ENCODE data around the gene MMAB. TPM values are rescaled to one million over a fixed set of nuclear protein-coding genes. Genes with fewer than 3 reads are reported as not detected.

MMAB gene
- total and polyA plus RNA-seq, 3 experiments from 2014 or later = 15.7 to 44.2 (median 38.5) TPM

DNA sequence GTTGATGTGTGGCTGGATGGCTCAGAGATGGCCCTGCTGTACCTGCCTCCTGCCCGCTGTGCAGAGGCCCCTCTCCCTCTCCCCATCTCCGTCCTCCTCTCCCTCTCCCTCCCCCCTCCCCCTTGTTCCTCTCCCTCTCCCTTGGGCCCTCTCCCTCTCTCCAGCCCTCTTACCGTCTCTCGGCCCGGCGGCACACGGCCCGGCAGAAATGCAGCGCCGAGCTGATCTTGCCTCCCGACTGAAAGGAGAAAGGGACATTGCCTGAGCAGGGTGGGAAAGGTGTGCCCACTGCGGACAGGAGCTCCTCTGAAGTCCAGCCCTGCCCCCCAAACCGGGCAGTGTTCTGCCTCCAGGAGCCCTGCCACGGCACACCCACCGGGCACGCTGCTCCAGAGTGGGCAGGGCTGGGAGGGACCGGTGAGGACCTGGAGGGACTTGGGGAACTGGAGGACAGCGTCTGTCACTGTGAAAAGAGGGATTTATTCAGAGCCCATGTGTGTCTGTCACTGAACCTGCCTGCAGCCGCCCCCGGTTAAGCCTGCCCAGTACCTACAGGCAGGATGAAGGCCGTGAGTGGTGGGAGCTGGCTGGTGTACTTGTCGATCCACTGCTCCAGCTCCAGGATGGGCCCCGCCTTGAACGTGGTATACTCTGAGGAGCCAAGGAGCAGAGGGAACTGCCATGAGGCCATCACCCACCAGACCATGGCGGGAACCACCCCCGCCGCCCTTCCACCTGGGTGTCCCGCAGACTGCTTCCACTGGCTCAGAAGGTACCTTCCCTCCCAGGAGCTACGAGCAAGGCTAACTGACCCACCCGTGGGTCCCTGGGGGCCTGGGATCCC is 12.2 kb downstream of the MMAB start:
- Mint-ChIP-seq H3K27ac (no peak overlapping the region), H3K36me3 (peaks cover 8 to 36% (median 9%) of the 10 kb centered on the region in 3 donors), H3K9me3 (peaks cover 0 to 4% (median 0%) of the 10 kb centered on the region in 5 donors), H3K4me3 (no peak overlapping the region), H3K4me1 (no peaks in the 10 kb centered on the region), H3K27me3 (no peaks in the 10 kb centered on the region)
- no peak overlapping the region for H3K27ac ChIP-seq (ENCODE audit: low read depth, low read length)
- H3K9me3 ChIP-seq (ENCODE audit: low read length) = no peaks in the 10 kb centered on the region
- no peaks in the 10 kb centered on the region for H3K27me3 ChIP-seq (ENCODE audit: insufficient read depth, low read length, poor library complexity, severe bottlenecking)
- no peaks in the 10 kb centered on the region for H3K4me1 ChIP-seq (ENCODE audit: insufficient read depth, low read length)
- H3K36me3 ChIP-seq (ENCODE audit: insufficient read depth, low read length) = peaks cover 16% of the 10 kb centered on the region
- ChIA-PET CTCF (interaction anchor here (0.6 kb wide), 1 partner anchor 584 kb away, joined by 4 read pairs; no protein-coding TSS in a partner anchor), POLR2A (no interaction called here)
- no peak overlapping the region for H3K4me3 ChIP-seq (ENCODE audit: low read length)
- DNase-seq = no peak

DNA sequence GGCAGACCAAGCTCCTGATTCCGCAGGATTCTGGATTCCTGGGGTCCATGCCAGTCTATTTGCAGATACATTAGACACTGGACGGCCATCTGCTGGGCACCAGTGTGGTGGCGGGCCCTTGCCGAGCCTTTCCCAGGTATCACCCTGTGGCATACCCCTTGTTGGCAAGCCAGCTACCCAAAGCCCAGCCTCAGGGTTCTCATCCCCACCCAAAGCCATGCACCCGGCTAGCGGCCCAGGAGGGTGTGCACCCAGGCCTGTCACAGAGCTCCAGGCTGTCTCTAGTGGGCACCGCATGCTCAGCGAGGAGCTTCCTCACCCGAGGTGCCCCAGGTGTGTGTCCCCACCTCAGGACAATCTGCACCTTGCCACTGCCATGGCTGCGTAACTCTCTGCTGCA is 13.7 kb downstream of the MMAB start:
- POLR2A ChIA-PET = no interaction called here

DNA sequence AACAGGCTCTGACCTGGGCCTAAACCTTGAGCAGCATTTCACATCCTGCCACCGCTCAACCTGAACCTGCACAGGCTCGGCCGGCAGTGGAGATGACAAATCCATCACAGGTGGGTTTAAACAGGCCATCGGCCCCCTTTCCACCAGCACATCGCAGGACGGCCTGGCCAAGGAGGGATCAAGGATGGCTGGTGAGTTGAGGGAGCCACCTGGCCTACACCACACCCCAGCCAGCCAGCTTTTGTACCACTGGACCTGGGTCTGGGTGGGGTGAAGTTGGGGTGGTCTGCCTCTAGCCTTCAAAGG is 14.2 kb downstream of the MMAB start:
- Mint-ChIP-seq H3K27me3 (no peaks in the 10 kb centered on the region), H3K36me3 (peaks cover 4 to 20% (median 9%) of the 10 kb centered on the region in 3 donors), H3K27ac (peak overlapping the region in 1 of 8 donors; percentile 29), H3K9me3 (peaks cover 0 to 4% (median 0%) of the 10 kb centered on the region in 5 donors), H3K4me3 (no peak overlapping the region), H3K4me1 (no peaks in the 10 kb centered on the region)
- ChIA-PET CTCF (no interaction called here), POLR2A (no interaction called here)
- Histone ChIP-seq H3K27ac (ENCODE audit: low read depth, low read length) (no peak overlapping the region), H3K4me1 (ENCODE audit: insufficient read depth, low read length) (no peaks in the 10 kb centered on the region), H3K36me3 (ENCODE audit: insufficient read depth, low read length) (peaks cover 11% of the 10 kb centered on the region), H3K9me3 (ENCODE audit: low read length) (no peaks in the 10 kb centered on the region), H3K4me3 (ENCODE audit: low read length) (no peak overlapping the region), H3K27me3 (ENCODE audit: insufficient read depth, low read length, poor library complexity, severe bottlenecking) (no peaks in the 10 kb centered on the region)
- DNase-seq = no peak

More for the DNA sequence above, 13.7 kb downstream of the MMAB start:
- no peaks in the 10 kb centered on the region for H3K9me3 ChIP-seq (ENCODE audit: low read length)
- H3K4me3 ChIP-seq (ENCODE audit: low read length) = no peak overlapping the region
- no peaks in the 10 kb centered on the region for H3K27me3 Mint-ChIP-seq
- no peaks in the 10 kb centered on the region for H3K27me3 ChIP-seq (ENCODE audit: insufficient read depth, low read length, poor library complexity, severe bottlenecking)
- H3K4me1 Mint-ChIP-seq = no peaks in the 10 kb centered on the region
- peaks cover 4 to 21% (median 9%) of the 10 kb centered on the region in 3 donors for H3K36me3 Mint-ChIP-seq
- peaks cover 11% of the 10 kb centered on the region for H3K36me3 ChIP-seq (ENCODE audit: insufficient read depth, low read length)
- H3K4me3 Mint-ChIP-seq = no peak overlapping the region
- H3K4me1 ChIP-seq (ENCODE audit: insufficient read depth, low read length) = no peaks in the 10 kb centered on the region
- no peak overlapping the region for H3K27ac ChIP-seq (ENCODE audit: low read depth, low read length)
- H3K9me3 Mint-ChIP-seq = peaks cover 0 to 4% (median 0%) of the 10 kb centered on the region in 5 donors
- no peak overlapping the region for H3K27ac Mint-ChIP-seq
- CTCF ChIA-PET = interaction anchor here (0.9 kb wide), 1 partner anchor 41 kb away, joined by 3 read pairs; no protein-coding TSS in a partner anchor
- no peak for DNase-seq

DNA sequence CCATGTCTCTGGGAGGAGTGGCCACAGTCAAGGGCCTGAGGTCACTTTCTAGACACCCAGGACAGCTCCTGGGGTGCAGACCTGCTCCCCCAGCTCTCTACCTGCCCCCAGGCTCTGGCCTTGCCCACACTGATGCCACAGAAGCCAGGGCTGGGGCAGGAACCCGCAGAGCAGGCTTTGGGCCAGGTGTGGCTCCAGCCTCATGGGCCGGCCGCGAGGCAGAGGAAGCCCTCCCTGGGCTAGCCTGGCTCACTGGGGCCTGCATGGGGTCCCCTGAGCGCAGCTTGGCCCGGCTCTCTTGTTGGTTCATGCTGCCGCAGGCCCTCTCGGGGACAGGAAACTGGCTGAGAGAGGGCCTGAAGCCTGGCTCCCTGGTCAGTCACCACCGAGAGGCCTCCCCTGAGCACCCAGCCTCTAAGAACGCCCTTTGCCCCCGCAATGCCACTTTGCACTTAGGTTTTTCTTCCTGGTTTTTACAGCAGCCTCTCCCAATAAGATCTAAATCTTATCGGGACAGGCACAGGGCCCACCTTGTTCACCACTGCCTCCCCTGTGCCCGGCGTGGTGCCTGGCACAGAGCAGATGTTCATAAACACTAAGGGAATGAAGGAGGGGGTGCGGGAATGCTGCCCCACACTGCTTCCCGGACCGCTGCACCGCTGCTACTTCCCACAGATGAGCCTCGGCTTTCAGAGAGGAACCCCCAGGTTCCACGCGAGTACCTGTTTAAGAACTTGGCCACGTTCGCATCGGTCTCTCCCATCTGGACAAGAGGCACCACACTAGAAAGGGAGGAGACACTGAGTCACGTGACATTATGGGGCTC is 14.7 kb downstream of the MMAB start:
- CTCF ChIA-PET = no interaction called here
- H3K27me3 Mint-ChIP-seq = no peaks in the 10 kb centered on the region

GRCh38 chr12:109557805-109558204 is 15.5 kb downstream of the MMAB start:
- Mint-ChIP-seq H3K27ac (no peak overlapping the region), H3K4me3 (no peak overlapping the region), H3K36me3 (peaks cover 4 to 14% (median 9%) of the 10 kb centered on the region in 3 donors), H3K27me3 (no peaks in the 10 kb centered on the region), H3K4me1 (no peaks in the 10 kb centered on the region), H3K9me3 (peaks cover 0 to 4% (median 0%) of the 10 kb centered on the region in 5 donors)
- no peaks in the 10 kb centered on the region for H3K4me1 ChIP-seq (ENCODE audit: insufficient read depth, low read length)
- no peak for DNase-seq
- H3K27ac ChIP-seq (ENCODE audit: low read depth, low read length) = no peak overlapping the region
- H3K27me3 ChIP-seq (ENCODE audit: insufficient read depth, low read length, poor library complexity, severe bottlenecking) = no peaks in the 10 kb centered on the region
- ChIA-PET CTCF (no interaction called here), POLR2A (no interaction called here)
- H3K36me3 ChIP-seq (ENCODE audit: insufficient read depth, low read length) = peaks cover 9% of the 10 kb centered on the region
- H3K4me3 ChIP-seq (ENCODE audit: low read length) = no peak overlapping the region
- H3K9me3 ChIP-seq (ENCODE audit: low read length) = no peaks in the 10 kb centered on the region

More for the DNA sequence above, 14.7 kb downstream of the MMAB start:
- Histone ChIP-seq H3K9me3 (ENCODE audit: low read length) (no peaks in the 10 kb centered on the region), H3K27me3 (ENCODE audit: insufficient read depth, low read length, poor library complexity, severe bottlenecking) (no peaks in the 10 kb centered on the region), H3K36me3 (ENCODE audit: insufficient read depth, low read length) (peaks cover 11% of the 10 kb centered on the region), H3K4me3 (ENCODE audit: low read length) (no peak overlapping the region), H3K4me1 (ENCODE audit: insufficient read depth, low read length) (no peaks in the 10 kb centered on the region), H3K27ac (ENCODE audit: low read depth, low read length) (no peak overlapping the region)
- Mint-ChIP-seq H3K27ac (peak overlapping the region in 1 of 8 donors; percentile 29), H3K9me3 (peaks cover 0 to 4% (median 0%) of the 10 kb centered on the region in 5 donors), H3K4me1 (no peaks in the 10 kb centered on the region), H3K4me3 (no peak overlapping the region), H3K36me3 (peaks cover 4 to 14% (median 9%) of the 10 kb centered on the region in 3 donors)
- no peak for DNase-seq
- POLR2A ChIA-PET = no interaction called here

GRCh38 chr12:109557200-109557599 is 16.1 kb downstream of the MMAB start:
- CTCF ChIA-PET = no interaction called here
- Histone ChIP-seq H3K27me3 (ENCODE audit: insufficient read depth, low read length, poor library complexity, severe bottlenecking) (no peaks in the 10 kb centered on the region), H3K4me3 (ENCODE audit: low read length) (no peak overlapping the region), H3K27ac (ENCODE audit: low read depth, low read length) (no peak overlapping the region), H3K9me3 (ENCODE audit: low read length) (no peaks in the 10 kb centered on the region), H3K36me3 (ENCODE audit: insufficient read depth, low read length) (peaks cover 3% of the 10 kb centered on the region), H3K4me1 (ENCODE audit: insufficient read depth, low read length) (no peaks in the 10 kb centered on the region)
- no peaks in the 10 kb centered on the region for H3K27me3 Mint-ChIP-seq
- no peak overlapping the region for H3K4me3 Mint-ChIP-seq
- peaks cover 2 to 10% (median 6%) of the 10 kb centered on the region in 3 donors for H3K36me3 Mint-ChIP-seq
- peaks cover 0 to 4% (median 0%) of the 10 kb centered on the region in 3 donors for H3K4me1 Mint-ChIP-seq
- DNase-seq = no peak
- peak overlapping the region in 1 of 8 donors; percentile 54 for H3K27ac Mint-ChIP-seq
- peaks cover 0 to 3% (median 0%) of the 10 kb centered on the region in 5 donors for H3K9me3 Mint-ChIP-seq
- POLR2A ChIA-PET = no interaction called here

DNA sequence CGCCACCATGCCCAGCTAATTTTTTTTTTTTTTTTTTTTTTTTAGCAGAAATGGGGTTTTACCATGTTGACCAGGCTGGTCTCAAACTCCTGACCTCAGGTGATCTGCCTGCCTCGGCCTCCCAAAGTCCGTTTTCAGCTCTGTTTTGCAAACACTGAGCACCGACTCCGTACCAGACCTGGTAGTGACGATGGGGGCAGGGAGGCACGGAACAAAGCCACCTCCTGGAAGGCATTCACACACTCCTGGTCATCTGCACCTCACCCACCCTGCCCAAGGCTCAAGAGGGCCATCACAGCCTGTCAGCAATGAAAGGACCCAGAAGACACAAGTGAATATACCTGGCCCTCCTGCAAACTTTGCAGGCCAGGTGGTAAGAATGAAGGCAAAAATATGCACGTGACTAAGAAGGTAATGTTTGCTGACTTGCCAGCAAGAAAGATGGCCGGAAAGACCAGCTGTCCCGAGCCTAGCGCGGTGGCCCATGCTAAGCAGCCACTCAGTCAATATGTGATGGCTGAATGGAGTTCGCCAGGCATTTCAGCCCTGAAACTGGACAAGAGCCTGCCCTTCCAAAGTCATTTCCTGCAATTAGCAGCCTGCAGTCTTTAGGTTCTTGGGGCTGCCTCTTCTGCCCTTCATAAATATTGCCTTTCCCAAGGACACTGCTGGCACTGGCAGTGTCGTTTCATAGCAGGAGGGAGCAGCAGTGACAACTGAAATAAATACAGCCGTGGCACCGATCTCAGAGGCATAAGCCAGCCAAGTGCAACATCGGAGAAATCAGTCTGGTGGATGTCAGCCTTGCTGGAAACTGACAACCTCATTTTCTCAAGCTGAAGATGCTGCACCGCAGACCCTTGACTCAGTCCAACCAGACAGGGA is 17.6 kb downstream of the MMAB start:
- Mint-ChIP-seq H3K36me3 (peaks cover 0 to 2% (median 0%) of the 10 kb centered on the region in 3 donors), H3K4me1 (peaks cover 0 to 4% (median 0%) of the 10 kb centered on the region in 3 donors), H3K27me3 (no peaks in the 10 kb centered on the region), H3K27ac (peak overlapping the region in 1 of 8 donors; percentile 78), H3K4me3 (no peak overlapping the region), H3K9me3 (no peaks in the 10 kb centered on the region)
- Histone ChIP-seq H3K4me1 (ENCODE audit: insufficient read depth, low read length) (no peaks in the 10 kb centered on the region), H3K27ac (ENCODE audit: low read depth, low read length) (no peak overlapping the region), H3K9me3 (ENCODE audit: low read length) (no peaks in the 10 kb centered on the region), H3K36me3 (ENCODE audit: insufficient read depth, low read length) (no peaks in the 10 kb centered on the region), H3K4me3 (ENCODE audit: low read length) (no peak overlapping the region), H3K27me3 (ENCODE audit: insufficient read depth, low read length, poor library complexity, severe bottlenecking) (no peaks in the 10 kb centered on the region)
- ChIA-PET POLR2A (no interaction called here), CTCF (interaction anchor here (1.1 kb wide), 1 partner anchor 16 kb away, joined by 3 read pairs; no protein-coding TSS in a partner anchor)
- DNase-seq = no peak
